HG03558 (cell line): ENCODE measurements around the gene COX6B2.
A peak's percentile ranks its signal among the peaks of the same experiment; 100 is the strongest.
"Not testable (repeated sequence)": the region's sequence is repeated elsewhere in the genome, so short reads cannot be mapped to it uniquely, and the experiment has no call there.

ENCODE experiments used
- ATAC-seq: cut with Tn5 transposase; IDR thresholded peaks from one replicate; pipeline ENCODE4 v1.9.1; 2021; ENCODE audit warnings: moderate number of reproducible peaks; ENCODE audit not compliant: unreplicated experiment; ENCODE audit errors: extremely low read depth

Gene COX6B2

DNA sequence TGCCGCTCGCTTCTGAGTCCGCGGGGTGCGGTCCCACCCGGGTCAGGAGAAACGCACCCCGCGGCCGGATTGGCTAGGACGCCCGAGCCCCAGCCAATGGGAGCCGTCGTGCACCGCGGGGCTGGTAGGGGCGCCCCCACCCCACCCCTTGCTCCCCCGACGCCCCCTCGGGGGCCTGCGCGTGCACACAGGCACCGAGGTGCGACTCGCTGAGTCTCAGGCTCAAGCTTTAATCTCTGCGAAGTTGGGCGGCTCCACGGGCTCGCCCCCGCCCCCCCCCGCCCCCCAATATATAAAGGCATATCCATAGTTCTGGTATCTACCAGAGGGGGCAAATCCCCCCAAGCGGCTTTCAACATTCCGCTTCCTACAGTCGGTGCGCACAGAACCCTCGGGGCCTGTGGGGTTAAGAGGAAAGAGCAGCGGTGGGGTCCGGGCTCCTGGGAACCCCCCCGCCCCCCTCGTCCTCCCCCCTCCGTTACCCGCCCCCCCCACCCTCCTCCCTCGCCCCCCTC, at the start of gene COX6B2:
Gene COX6B2 (minus strand): TSS at position 22 of the 515 bp plus-strand sequence. CDS start 198 bp downstream, outside the sequence.
- no peak for ATAC-seq

- ATAC-seq, result no peak
Observed at GRCh38 chr19:55402509-55402908, 48.0 kb upstream of the COX6B2 start.

GRCh38 chr19:55401390-55401789, 46.9 kb upstream of the COX6B2 start:
- ATAC-seq, result not testable (repeated sequence)

- ATAC-seq, result no peak
Observed at GRCh38 chr19:55400281-55401087, 46.0 kb upstream of the COX6B2 start.

GRCh38 chr19:55398200-55398925, 43.8 kb upstream of the COX6B2 start:
- no peak for ATAC-seq

DNA sequence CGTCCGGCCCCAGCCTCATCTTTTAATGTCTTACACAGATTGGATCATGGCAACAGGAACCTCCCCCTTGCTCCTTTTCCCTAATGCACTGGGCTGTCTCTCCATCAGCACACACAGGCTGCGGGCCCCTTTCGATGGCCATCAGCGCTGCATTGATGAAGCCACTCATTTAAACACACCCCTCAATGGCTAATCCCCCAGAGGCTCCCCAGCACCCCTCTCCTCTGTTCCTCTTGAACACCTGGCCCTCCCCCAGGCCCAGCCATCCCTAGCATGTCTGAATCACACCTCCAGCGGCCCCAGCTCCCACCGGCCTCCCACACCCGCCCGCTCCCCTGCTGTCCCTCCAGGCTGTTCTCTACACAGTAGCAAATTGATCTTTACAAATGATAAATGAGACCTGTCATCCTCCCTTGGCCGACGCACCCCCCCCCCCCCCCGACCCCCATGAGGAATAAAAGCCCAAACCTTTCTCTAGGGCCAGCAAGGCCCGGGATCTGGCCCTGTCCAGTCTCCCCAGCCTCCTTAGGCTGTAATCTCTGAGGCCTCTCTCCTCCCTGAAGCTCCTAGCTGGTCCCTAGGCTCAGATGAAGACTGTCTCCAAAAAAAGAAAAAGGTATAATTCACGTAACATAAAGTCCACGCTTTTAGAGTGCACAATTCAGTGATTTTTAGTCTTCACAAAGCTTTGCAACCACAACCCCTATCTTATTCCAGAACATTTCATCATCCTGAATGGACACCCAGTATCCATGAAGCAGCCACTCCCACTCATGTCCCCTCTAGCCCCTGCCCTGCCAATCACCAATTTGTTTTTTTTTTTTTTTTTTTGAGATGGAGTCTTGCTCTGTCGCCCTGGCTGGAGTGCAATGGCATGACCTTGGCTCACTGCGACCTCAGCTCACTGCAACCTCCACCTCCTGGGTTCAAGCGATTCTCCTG, 38.6 kb upstream of the COX6B2 start:
- ATAC-seq, result no peak

- no peak for ATAC-seq
Observed at GRCh38 chr19:55391702-55392615, 37.4 kb upstream of the COX6B2 start.

DNA sequence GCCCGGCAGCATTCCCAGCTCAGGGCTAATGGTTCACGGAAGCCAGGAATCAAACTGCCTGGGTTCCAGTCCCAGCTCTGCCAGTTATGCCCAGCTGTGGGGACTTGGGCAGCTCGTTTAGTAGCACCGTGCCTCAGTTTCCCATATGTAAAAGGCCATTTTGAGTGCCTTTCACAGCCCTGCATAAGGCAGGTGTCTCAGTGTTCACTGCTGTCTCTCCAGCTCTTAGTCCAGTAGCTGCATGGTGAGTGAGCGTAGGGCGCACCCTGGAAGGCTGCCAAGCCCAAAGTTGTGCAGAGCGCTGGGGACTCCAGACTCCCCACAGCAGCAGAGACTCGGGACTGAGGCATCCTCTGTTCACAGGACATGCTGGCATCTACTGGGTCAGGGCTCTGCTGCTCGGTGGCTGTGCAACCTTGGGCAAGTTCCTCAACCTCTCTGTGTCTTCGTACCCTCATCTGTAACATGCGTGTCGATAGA, 36.7 kb upstream of the COX6B2 start:
- no peak for ATAC-seq

- ATAC-seq, result no peak
Observed at GRCh38 chr19:55390461-55390880, 36.0 kb upstream of the COX6B2 start.

DNA sequence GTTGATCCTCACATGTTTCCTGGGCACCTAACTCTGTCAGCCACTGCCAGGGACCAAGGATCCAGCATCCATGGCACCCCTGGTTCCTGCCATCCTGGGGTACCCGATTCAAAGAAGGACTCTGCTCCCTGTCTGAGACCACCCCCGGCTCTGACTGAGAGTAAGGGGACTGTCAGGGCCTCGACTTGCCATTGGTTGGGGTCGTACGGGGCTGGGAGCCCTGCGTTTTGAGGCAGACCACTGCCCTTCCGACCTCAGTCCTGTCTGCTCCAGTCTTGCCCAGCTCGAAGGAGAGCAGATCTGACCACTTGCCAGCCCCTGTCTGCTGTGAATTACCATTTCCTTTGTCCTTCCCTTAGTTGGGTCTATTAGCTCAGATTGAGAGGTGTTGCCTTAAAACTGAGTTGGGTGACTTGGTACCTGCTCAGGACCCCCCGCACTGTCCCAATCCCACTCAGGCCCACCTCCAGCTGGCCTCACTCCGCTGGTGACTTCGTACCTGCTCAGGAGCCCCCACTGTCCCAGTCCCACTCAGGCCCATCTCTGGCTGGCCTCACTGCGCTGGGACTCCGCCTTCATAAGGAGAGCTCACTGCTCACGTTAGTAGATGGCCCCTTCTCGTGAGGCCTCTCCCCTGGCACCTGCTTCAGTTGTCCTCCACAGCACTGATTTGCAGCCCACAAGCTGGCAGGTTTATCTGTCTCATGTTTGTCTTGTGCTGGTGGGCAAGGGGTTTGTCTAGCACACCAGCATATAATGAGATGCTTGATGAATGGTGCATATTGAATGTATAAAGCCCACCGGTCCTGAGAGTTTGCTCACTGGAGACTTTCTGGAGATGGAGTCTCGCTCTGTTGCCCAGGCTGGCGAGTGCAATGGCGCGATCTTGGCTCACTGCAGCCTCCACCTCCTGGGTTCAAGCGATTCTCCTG, 35.1 kb upstream of the COX6B2 start:
- ATAC-seq, result no peak

GRCh38 chr19:55387736-55388497, 33.4 kb upstream of the COX6B2 start:
- ATAC-seq, result no peak

- ATAC-seq, result no peak
Observed at GRCh38 chr19:55386493-55386971, 32.0 kb upstream of the COX6B2 start.

DNA sequence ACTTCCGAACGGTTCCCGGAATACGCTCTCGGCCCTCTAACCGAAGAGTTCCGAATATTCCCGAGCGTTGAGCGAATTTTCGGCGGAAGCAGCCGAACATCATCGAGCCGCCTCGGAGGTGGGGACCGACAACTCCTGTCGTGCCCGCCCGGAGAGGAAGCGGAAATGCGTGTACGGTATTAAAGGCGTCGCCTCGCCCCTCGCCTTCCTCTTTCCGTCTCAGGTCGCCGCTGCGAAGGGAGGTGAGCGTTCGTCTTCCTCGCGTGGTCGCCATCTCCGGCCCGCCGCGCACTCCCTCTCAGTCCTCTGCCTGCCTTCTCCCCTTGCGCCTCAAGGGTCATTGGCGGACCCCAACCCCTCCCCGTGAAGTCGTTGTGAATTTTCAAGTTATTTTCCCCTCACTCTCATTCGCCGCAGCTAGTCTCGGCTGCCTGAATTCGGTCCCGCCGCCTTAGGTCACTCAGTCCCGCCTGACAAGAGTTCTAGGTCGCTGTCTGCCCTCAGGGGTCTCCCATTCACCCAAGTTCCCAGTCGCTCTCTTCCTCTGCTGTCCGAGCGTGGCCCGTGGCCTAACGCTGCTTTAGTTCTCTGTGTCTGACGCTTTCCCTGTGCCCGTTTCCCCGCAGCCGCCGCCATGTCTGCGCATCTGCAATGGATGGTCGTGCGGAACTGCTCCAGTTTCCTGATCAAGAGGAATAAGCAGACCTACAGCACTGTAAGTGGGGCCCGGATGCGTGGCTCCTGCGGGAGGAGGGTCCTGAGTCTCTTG, 31.4 kb upstream of the COX6B2 start, which contains the start of gene RPL28:
Gene RPL28 (plus strand): TSS at position 209 of the 769 bp plus-strand sequence. CDS start 426 bp downstream, at position 635.
- peak; percentile 33 for ATAC-seq

- peak; percentile 29 for ATAC-seq
Observed at GRCh38 chr19:55384920-55385723, 30.6 kb upstream of the COX6B2 start.

DNA sequence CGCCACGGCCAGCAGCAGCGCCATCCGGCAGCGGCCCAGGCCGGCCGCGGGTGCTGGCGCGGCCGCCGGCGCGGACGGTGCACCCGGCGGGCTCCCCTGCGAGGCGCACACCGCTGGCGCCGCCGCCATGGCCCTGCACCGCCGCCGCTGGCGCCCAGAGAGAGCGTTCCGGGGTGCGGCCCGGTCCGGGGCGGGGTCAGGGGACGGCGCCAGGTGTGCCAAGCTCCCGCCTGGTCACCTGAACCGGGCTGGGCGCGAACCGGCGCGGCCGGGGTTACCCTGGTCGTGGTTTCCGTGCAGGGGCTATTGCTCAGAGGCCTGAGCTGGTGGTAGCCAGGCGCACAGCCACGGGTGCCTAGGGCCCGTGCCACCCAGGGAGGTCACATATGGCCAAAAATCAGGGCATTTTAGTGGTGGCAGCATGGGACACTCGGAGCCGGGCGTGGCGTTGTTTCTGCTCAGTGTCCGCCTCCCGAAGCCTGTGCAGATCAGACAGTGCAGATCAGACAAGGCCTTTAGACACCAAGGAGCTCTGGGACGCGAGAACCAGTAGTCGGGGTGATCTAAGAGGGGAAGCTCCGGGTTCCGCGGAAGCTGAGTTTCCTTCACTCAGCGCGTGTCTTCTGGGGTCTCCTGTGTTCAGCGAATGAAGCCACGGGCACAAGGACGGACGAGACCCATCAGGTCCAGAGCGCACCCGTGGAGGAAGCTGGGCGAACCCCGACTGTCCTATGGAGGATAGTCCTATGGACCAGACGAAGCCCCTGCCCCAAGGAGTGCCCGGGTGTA, 29.8 kb upstream of the COX6B2 start, which contains the start of gene TMEM238:
Gene TMEM238 (minus strand): TSS at position 162 of the 789 bp plus-strand sequence. CDS start 33 bp downstream, at position 129.
- ATAC-seq, result no peak
